ENCODE measurements around the gene SFXN1.

GRCh38 chr5:175484829-175485228 lies 6.5 kb downstream of the SFXN1 start:
- TF ChIP-seq POLR2AphosphoS5 (IDR thresholded peaks at IDR 0.05) (no peak), POLR2A (IDR thresholded peaks at IDR 0.05) (no peak)
